Activated naive CD4-positive, alpha-beta T cell treated with anti-CD3 and anti-CD28 coated beads for 36 hours (primary cell): ENCODE data around the gene MSANTD2. TPM values are rescaled to one million over a fixed set of nuclear protein-coding genes. Genes with fewer than 3 reads are reported as not detected.
A peak's percentile ranks its signal among the peaks of the same experiment; 100 is the strongest.

ENCODE experiments used
- CTCF ChIA-PET: fragments of 350-600 bp; sonication (Branson Sonifier 250); formaldehyde crosslinking; loops from one replicate; lab custom pipeline; 2021; ENCODE audit warnings: antibody characterized with exemption; lab: Charles Lee
- DNase-seq: peaks from one replicate; pipeline ENCODE4 v3.0.0-alpha.2; 2020
- H3K27ac Mint-ChIP-seq: one replicate; pipeline ENCODE4 v1.8.0; 2021; ENCODE audit warnings: mild to moderate bottlenecking, mixed read lengths
- H3K27me3 Mint-ChIP-seq: one replicate; pipeline ENCODE4 v1.8.0; 2021; ENCODE audit warnings: low read depth, mixed read lengths
- H3K36me3 Mint-ChIP-seq: one replicate; pipeline ENCODE4 v1.8.0; 2021; ENCODE audit warnings: low read depth, mixed read lengths
- H3K4me1 Mint-ChIP-seq: one replicate; pipeline ENCODE4 v1.8.0; 2021; ENCODE audit warnings: low read depth, mixed read lengths
- H3K4me3 Mint-ChIP-seq: one replicate; pipeline ENCODE4 v1.8.0; 2021; ENCODE audit warnings: mild to moderate bottlenecking, moderate library complexity, mixed read lengths
- H3K9me3 Mint-ChIP-seq: one replicate; pipeline ENCODE4 v1.8.0; 2021; ENCODE audit warnings: mixed read lengths
- intact Hi-C: fragments of 100-400 bp; cut with micrococcal nuclease; formaldehyde crosslinking; loops from one replicate; pipeline ENCODE4 v1.15.1; 2023
- total RNA-seq, 2 experiments: library from RNA; stranded (reverse); gene quantifications; one replicate each; pipeline ENCODE4 v1.2.3, GENCODE V29; 2021

The MSANTD2 gene
- total RNA-seq, 2 experiments from 2014 or later: 3.8 to 4.2 TPM

DNA sequence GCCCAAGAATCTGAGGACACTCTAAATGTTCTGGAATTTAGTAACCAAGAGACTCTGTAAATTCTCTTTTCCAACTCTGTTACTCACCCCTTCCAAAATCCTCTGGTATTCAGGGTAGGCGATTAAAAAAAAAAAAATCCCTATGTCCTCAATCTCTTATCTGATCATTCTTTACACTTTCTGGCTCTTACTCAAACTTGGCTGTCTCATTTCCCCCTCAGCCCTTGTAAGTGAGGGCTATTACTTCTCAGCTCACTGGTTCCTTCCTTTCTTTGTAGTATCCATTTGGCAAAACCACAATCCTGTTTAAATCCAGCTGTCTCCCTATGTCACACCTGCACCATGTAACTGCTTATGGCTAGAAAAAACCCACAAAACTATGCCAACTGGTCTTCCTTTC lies 12.7 kb upstream of the MSANTD2 start:
- Mint-ChIP-seq H3K27me3 (peaks cover 34% of the 10 kb centered on the region), H3K4me3 (no peak overlapping the region), H3K4me1 (peaks cover 2% of the 10 kb centered on the region), H3K36me3 (peaks cover 2% of the 10 kb centered on the region), H3K9me3 (no peaks in the 10 kb centered on the region), H3K27ac (no peak overlapping the region)
- no peak for DNase-seq
- CTCF ChIA-PET: interaction anchor here (1.9 to 2.9 kb wide), 2 partner anchors 19 to 24 kb away, joined by 7 to 9 read pairs; no protein-coding TSS in a partner anchor
- intact Hi-C loops: no loop called here

DNA sequence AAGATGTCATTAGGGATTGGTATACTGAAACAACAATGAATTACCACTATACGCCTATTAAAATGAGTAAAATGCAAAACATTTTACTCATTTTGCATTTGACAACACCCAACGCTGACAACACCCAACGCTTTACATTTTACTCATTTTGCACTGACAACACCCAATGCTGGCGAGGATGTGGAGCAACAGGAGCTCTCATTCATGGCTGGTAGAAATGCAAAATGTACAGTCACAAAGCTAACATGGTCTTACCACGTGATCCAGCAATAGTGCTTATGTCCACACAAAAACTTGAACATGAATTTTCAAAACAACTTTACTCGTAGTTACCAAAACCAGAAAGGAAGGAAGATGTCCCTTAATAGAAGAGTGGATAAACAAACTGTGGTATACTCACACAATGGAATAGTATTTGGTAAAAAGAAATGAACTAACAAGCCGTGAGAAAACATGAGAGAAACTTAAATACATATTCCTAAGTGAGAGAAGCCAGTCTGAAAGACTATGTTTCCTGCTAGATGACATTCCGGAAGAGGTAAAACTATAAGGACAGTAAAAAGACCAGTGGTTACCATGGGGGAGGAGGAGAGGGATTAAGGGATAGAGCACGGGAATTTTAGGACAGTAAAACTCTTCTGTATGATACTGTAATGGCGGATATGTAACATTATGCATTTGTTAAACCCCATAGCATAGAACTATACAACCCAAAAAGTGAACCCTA lies 11.4 kb upstream of the MSANTD2 start:
- H3K4me3 Mint-ChIP-seq: no peak overlapping the region
- H3K27me3 Mint-ChIP-seq: peaks cover 22% of the 10 kb centered on the region
- H3K9me3 Mint-ChIP-seq: no peaks in the 10 kb centered on the region
- intact Hi-C loops: no loop called here
- H3K4me1 Mint-ChIP-seq: peaks cover 2% of the 10 kb centered on the region
- H3K27ac Mint-ChIP-seq: no peak overlapping the region
- H3K36me3 Mint-ChIP-seq: peaks cover 6% of the 10 kb centered on the region
- CTCF ChIA-PET: interaction anchor here (0.7 kb wide), 1 partner anchor 28 kb away, joined by 3 read pairs; no protein-coding TSS in a partner anchor
- DNase-seq: no peak

DNA sequence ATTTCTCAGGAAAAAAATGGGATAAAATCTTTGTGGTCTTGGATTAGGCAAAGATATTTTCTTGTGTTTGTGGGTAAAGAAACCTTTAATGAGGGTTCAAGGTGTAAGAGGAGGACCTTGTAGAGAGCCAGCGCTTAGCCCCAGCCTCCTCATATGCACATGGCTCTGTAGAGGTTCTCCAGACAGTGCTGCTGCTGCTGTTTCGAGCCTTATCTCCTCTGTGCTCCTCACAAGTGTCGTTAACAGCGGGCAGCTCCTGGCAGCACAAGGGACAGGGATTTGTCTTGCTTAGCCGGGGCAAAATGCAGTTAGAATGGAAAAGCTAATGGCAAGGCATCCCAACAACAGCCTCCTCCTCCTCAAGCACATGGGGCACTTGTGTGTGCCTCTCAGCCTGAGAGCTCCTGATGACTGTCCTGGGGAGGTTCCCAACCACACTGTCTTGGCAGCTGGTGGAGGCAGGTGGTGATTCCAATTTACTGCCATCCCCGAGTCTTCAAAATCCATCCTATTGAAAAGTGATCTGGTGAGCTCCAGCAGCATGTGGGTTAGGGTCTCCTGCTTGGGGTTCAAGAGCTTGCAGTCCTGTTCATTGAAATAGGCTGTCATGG lies 7.6 kb upstream of the MSANTD2 start:
- intact Hi-C loops: no loop called here
- Mint-ChIP-seq H3K4me3 (no peak overlapping the region), H3K4me1 (no peaks in the 10 kb centered on the region), H3K27me3 (peaks cover 12% of the 10 kb centered on the region), H3K36me3 (peaks cover 6% of the 10 kb centered on the region), H3K27ac (no peak overlapping the region), H3K9me3 (no peaks in the 10 kb centered on the region)
- CTCF ChIA-PET: interaction anchor here (1.4 to 1.5 kb wide), 2 partner anchors 11 to 13 kb away, joined by 4 read pairs; no protein-coding TSS in a partner anchor
- no peak for DNase-seq

DNA sequence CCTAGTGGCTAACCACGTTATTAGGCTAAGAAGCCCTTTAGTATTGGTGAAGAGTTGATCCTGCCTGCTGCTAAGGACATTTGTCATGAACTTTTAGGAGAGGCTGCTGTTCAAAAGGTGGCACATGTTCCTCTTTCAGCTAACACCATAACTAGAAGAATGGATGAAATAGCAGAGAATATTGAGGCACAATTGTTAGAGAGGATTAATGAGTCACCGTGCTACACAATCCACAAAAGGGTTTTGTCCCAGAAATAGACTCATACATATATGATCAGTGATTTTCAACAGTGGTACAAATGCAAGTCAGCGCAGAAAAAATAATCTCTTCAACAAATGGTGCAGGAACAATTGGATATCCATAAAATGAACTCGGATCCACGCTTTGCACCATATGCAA lies 7.0 kb upstream of the MSANTD2 start:
- H3K4me1 Mint-ChIP-seq: no peaks in the 10 kb centered on the region

DNA sequence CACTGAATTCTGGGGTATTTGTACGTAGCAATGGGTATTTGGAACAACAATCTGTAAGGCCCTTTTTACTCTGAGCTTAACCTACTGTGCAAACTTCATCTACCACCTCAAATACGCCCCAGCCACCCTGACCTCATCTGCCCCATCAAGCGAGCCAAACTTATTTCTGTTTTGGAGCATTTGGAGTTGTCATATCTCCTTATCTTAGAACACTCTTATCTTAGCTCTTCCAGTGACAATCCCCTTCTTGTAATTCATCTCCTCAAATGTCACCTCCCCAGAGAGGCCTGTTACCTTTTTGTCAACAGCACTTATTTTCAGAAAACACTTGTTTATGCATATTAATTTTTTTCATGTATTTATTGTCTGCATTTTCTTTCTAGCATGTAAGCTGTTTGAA lies 4.7 kb upstream of the MSANTD2 start:
- Mint-ChIP-seq H3K36me3 (peaks cover 6% of the 10 kb centered on the region), H3K27me3 (no peaks in the 10 kb centered on the region), H3K4me1 (peaks cover 8% of the 10 kb centered on the region), H3K9me3 (no peaks in the 10 kb centered on the region), H3K4me3 (no peak overlapping the region), H3K27ac (no peak overlapping the region)
- intact Hi-C loops: no loop called here
- CTCF ChIA-PET: interaction anchor here (0.6 to 2.8 kb wide), 3 partner anchors 9 to 66 kb away, joined by 3 to 15 read pairs (median 6); no protein-coding TSS in a partner anchor
- DNase-seq: no peak

More for the DNA sequence above, 7.0 kb upstream of the MSANTD2 start:
- Mint-ChIP-seq H3K36me3 (peaks cover 6% of the 10 kb centered on the region), H3K27ac (no peak overlapping the region), H3K9me3 (no peaks in the 10 kb centered on the region), H3K4me3 (no peak overlapping the region), H3K27me3 (peaks cover 7% of the 10 kb centered on the region)
- intact Hi-C loops: no loop called here
- CTCF ChIA-PET: interaction anchor here (0.6 to 2.8 kb wide), 2 partner anchors 13 to 545 kb away, joined by 4 to 15 read pairs; no protein-coding TSS in a partner anchor
- no peak for DNase-seq

DNA sequence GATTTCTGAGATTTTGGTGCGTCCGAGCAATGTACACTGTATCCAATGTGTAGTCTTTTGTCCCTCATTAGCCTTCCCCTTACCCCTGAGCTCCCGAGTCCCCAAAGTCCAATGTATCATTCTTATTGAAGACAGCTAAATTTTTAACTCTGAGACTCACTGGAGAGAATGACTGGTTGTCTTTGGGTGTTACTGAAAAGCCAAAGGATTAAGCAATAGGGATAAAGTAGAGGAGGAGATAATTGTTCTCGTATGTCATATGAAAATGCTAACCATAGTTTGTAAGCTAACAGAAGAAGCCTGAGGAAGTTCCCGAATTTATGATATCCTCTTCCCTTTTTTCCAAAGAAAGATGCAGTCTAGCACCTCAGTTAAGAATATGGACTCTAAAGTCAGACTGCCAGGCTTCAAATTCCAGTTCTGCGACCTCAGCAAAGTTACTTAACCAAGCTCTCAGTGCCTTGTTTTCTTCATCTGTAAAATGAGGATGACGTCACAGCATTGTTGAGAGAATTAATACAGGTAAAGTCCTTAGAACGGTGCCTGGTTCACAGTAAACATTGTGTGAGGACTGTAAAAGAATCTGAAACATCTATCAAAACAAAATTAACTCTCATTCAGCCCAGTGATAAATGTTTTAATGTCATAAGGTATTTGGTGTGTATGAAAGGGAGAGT lies 1.6 kb upstream of the MSANTD2 start:
- Mint-ChIP-seq H3K4me3 (peak overlapping the region; percentile 15), H3K4me1 (peaks cover 28% of the 10 kb centered on the region), H3K27me3 (no peaks in the 10 kb centered on the region), H3K27ac (peak overlapping the region; percentile 50), H3K36me3 (peaks cover 2% of the 10 kb centered on the region), H3K9me3 (no peaks in the 10 kb centered on the region)
- CTCF ChIA-PET: interaction anchor here (0.6 to 1.7 kb wide), 4 partner anchors 32 to 133 kb away, joined by 4 to 6 read pairs (median 4); no protein-coding TSS in a partner anchor
- intact Hi-C loops: loop anchor here (2.0 kb wide), 2 partner anchors 119 to 1061 kb away; partner anchors contain the start of gene ZNF202
- DNase-seq: no peak

DNA sequence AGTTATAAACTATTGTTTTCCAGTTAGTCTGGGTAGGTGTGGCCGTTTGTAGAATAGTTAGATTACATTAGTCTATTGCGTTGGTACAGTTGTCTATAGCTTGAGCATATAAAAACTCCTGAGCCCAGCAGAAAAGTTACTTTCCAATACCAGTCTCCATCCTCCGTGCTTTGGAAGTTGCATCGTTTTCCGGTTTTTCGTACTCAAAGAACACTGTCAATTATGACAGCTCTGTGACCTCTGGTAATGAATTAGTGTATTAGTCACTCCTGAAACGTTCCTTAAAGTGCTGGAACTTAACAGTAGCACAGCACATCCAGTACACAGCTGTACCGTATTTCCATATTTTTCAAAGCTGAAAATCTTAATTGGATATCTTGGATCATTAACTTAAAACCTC lies 808 bp upstream of the MSANTD2 start:
- Mint-ChIP-seq H3K4me1 (peaks cover 32% of the 10 kb centered on the region), H3K4me3 (peak overlapping the region; percentile 83), H3K27me3 (no peaks in the 10 kb centered on the region), H3K9me3 (no peaks in the 10 kb centered on the region), H3K27ac (peak overlapping the region; percentile 92), H3K36me3 (no peaks in the 10 kb centered on the region)
- intact Hi-C loops: loop anchor here (2.0 kb wide), 2 partner anchors 120 to 1060 kb away; partner anchors contain the start of gene ZNF202
- CTCF ChIA-PET: interaction anchor here (0.7 to 1.7 kb wide), 8 partner anchors 33 to 399 kb away, joined by 3 to 8 read pairs (median 4); partner anchors contain the start of gene ESAM
- peak; percentile 31 for DNase-seq

DNA sequence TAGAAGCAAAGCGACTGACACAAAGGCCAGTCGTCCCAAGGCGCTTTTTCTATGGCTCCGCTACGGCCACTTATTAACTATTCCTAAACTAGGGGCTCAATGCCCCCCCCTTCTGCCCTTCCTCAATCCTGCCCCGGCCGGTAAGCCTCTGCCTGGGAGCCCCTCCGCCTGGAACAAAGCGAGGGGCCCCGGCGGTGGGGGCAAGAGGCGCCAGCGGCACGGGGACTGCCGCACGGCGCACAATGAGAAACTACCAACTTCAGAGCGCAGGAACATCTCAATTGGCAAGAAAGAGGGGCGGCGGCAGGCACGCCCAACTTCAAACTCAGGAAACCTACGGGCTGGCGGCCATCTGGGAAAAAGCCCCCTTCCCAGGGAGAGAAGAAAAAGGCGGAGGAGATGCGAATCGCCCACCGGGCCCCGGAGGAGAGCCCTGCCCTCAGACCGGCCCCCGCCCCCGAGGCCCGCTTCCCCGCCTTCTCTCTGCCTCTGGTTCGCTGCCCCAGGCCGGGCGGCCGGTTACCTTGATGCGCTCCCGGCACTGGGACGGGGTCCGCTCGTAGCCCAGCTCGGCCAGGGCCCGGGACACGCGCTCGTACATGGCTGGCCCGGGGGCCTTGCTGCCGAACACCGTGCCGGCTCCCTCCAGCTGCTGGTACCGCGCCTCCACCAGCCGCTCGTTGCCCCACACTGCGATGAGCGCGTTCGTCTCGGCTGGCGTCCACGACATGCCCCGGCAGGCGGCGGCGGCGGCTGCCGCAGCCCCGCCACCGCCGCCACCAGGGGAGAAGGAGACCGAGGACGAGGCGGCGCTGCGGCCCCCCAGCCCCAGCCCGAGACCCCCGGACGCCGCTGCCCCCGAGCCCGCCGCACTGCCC lies 619 bp downstream of the MSANTD2 start:
- DNase-seq: peak; percentile 43
- CTCF ChIA-PET: interaction anchor here (0.8 to 3.8 kb wide), 10 partner anchors 26 to 136 kb away, joined by 3 to 24 read pairs (median 6); no protein-coding TSS in a partner anchor
- Mint-ChIP-seq H3K27me3 (no peaks in the 10 kb centered on the region), H3K9me3 (no peaks in the 10 kb centered on the region), H3K27ac (peak overlapping the region; percentile 89), H3K4me3 (peak overlapping the region; percentile 85), H3K36me3 (no peaks in the 10 kb centered on the region), H3K4me1 (peaks cover 32% of the 10 kb centered on the region)
- intact Hi-C loops: loop anchor here (1.0 to 5.0 kb wide), 11 partner anchors 38 to 1059 kb away; partner anchors contain the start of genes CCDC15, SIAE, SPA17 and TBRG1

DNA sequence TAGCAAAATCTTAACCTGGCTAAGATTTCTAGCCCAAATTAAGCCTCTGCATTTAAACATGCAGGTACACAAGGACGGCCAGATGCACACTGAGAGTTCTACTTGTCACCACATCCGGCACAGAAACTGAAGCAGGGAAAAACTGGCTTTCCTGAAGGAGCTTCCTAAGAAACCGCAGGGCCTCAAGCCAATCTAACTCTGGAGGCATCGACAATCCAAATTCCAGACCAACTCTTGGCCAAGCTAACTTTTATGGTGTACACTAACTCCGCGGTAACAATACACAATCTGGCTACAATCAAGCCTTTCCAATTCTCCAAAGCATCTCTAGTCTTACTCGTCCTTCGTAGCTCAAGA lies 1.2 kb downstream of the MSANTD2 start:
- CTCF ChIA-PET: interaction anchor here (0.8 to 3.8 kb wide), 10 partner anchors 9 to 129 kb away, joined by 3 to 24 read pairs (median 4); no protein-coding TSS in a partner anchor
- peak overlapping the region; percentile 89 for H3K27ac Mint-ChIP-seq
- peak overlapping the region; percentile 85 for H3K4me3 Mint-ChIP-seq
- no peaks in the 10 kb centered on the region for H3K36me3 Mint-ChIP-seq
- DNase-seq: peak; percentile 9
- H3K27me3 Mint-ChIP-seq: no peaks in the 10 kb centered on the region
- H3K9me3 Mint-ChIP-seq: no peaks in the 10 kb centered on the region
- H3K4me1 Mint-ChIP-seq: peaks cover 35% of the 10 kb centered on the region
- intact Hi-C loops: loop anchor here (1.0 to 5.0 kb wide), 5 partner anchors 38 to 153 kb away; partner anchors contain the start of genes CCDC15, SIAE and SPA17

DNA sequence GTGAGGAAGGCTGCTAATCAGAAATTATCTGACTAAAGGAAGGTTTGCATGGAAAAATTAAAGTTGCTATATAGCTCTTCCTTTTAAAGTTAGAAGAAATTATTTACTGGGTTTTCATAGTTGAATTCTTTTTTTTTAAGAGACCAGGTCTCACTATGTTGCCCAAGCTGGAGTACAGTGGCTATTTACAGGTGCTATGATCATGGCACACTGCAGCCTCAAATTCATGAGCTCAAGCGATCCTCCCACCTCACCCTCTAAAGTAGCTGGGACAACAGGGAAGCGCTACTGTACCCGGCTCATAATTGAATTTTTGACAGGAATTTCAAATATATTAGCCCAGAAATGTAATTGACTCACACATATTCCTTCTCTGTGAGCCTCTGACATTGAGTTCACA lies 3.9 kb downstream of the MSANTD2 start:
- Mint-ChIP-seq H3K4me1 (peaks cover 46% of the 10 kb centered on the region), H3K4me3 (no peak overlapping the region), H3K27ac (no peak overlapping the region), H3K36me3 (no peaks in the 10 kb centered on the region), H3K27me3 (no peaks in the 10 kb centered on the region), H3K9me3 (no peaks in the 10 kb centered on the region)
- no peak for DNase-seq
- intact Hi-C loops: loop anchor here (5.0 kb wide), 1 partner anchor 156 kb away; the partner anchor contains the start of gene CCDC15
- CTCF ChIA-PET: interaction anchor here (0.5 to 3.8 kb wide), 9 partner anchors 12 to 1123 kb away, joined by 3 to 22 read pairs (median 4); no protein-coding TSS in a partner anchor
